ENCODE results near the gene PPEF2. TPM values are rescaled to one million over a fixed set of nuclear protein-coding genes. Genes with fewer than 3 reads are reported as not detected.

PPEF2 gene
- total RNA-seq, 1 donor from 2014 or later: not detected

DNA sequence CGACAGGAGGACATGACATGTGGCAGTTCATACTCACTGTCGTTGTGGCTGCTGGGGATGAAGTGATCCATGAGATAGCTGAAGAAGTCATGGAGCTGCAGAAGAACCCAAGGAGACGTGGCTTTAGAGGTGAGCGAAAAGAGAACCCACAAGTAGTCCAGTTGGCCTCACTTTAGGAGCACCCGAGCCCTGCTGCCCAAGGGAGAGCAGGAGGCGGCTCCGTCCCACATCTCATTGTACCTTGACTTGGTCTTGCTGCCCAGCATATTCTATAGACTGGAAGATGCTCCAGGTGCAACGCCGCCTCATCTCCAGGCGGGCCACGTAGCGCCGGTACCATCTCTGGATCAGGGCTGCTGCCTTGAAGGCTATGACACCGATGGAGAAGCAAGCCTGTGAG is 10.6 kb downstream of the PPEF2 start:
- H3K9ac ChIP-seq (ENCODE audit: low read length): no peak overlapping the region
- no peaks in the 10 kb centered on the region for H4K20me1 ChIP-seq (ENCODE audit: insufficient read depth, low read length)
- FAIRE-seq (no peak), DNase-seq (ENCODE audit: low read depth) (no peak)
- no peaks in the 10 kb centered on the region for H3K36me3 Mint-ChIP-seq (ENCODE audit: low read depth, unreplicated experiment)
- H2AFZ ChIP-seq (ENCODE audit: low read depth, low read length): no peak overlapping the region
- H3K36me3 ChIP-seq (ENCODE audit: insufficient read depth, low read length): no peaks in the 10 kb centered on the region
- no peak overlapping the region for H3K27ac ChIP-seq (ENCODE audit: low read depth, low read length)
- TF ChIP-seq CTCF (IDR thresholded peaks at IDR 0.05; ENCODE audit: insufficient read depth, low read depth, low read length) (no peak), EZH2 (IDR thresholded peaks at IDR 0.05; ENCODE audit: insufficient read depth, low read length) (no peak)
- no peaks in the 10 kb centered on the region for H3K9me3 Mint-ChIP-seq (ENCODE audit: unreplicated experiment)
- peaks cover 3% of the 10 kb centered on the region for H3K27me3 Mint-ChIP-seq (ENCODE audit: low read depth, unreplicated experiment)
- no peak overlapping the region for H3K27ac Mint-ChIP-seq (ENCODE audit: unreplicated experiment)
- no peak overlapping the region for H3K4me3 ChIP-seq (ENCODE audit: insufficient read depth, low read depth, low read length)
- no peaks in the 10 kb centered on the region for H3K79me2 ChIP-seq (ENCODE audit: insufficient read depth, low read length)
- H3K4me3 Mint-ChIP-seq (ENCODE audit: unreplicated experiment): no peak overlapping the region
- no peaks in the 10 kb centered on the region for H3K9me3 ChIP-seq (ENCODE audit: insufficient read depth, low read depth, low read length)
- no peaks in the 10 kb centered on the region for H3K4me1 ChIP-seq (ENCODE audit: insufficient read depth, low read length)
- no peaks in the 10 kb centered on the region for H3K4me1 Mint-ChIP-seq (ENCODE audit: low read depth, unreplicated experiment)
- H3K27me3 ChIP-seq (ENCODE audit: insufficient read depth, low read length): no peaks in the 10 kb centered on the region
- no peak overlapping the region for H3K4me2 ChIP-seq (ENCODE audit: low read length)

GRCh38 chr4:75889537-75890199 is 12.6 kb downstream of the PPEF2 start:
- Mint-ChIP-seq H3K27ac (ENCODE audit: unreplicated experiment) (no peak overlapping the region), H3K27me3 (ENCODE audit: low read depth, unreplicated experiment) (peaks cover 3% of the 10 kb centered on the region), H3K36me3 (ENCODE audit: low read depth, unreplicated experiment) (no peaks in the 10 kb centered on the region), H3K4me3 (ENCODE audit: unreplicated experiment) (no peak overlapping the region), H3K4me1 (ENCODE audit: low read depth, unreplicated experiment) (no peaks in the 10 kb centered on the region), H3K9me3 (ENCODE audit: unreplicated experiment) (no peaks in the 10 kb centered on the region)
- Histone ChIP-seq H3K4me3 (ENCODE audit: insufficient read depth, low read depth, low read length) (no peak overlapping the region), H4K20me1 (ENCODE audit: insufficient read depth, low read length) (no peaks in the 10 kb centered on the region), H3K4me1 (ENCODE audit: insufficient read depth, low read length) (no peaks in the 10 kb centered on the region), H3K27me3 (ENCODE audit: insufficient read depth, low read length) (no peaks in the 10 kb centered on the region), H3K36me3 (ENCODE audit: insufficient read depth, low read length) (no peaks in the 10 kb centered on the region), H3K27ac (ENCODE audit: low read depth, low read length) (no peak overlapping the region), H3K79me2 (ENCODE audit: insufficient read depth, low read length) (no peaks in the 10 kb centered on the region), H3K9ac (ENCODE audit: low read length) (no peak overlapping the region), H3K4me2 (ENCODE audit: low read length) (no peak overlapping the region), H3K9me3 (ENCODE audit: insufficient read depth, low read depth, low read length) (no peaks in the 10 kb centered on the region), H2AFZ (ENCODE audit: low read depth, low read length) (no peak overlapping the region)
- FAIRE-seq: no peak
- no peak for DNase-seq (ENCODE audit: low read depth)
- TF ChIP-seq EZH2 (IDR thresholded peaks at IDR 0.05; ENCODE audit: insufficient read depth, low read length) (no peak), CTCF (IDR thresholded peaks at IDR 0.05; ENCODE audit: insufficient read depth, low read depth, low read length) (no peak)

GRCh38 chr4:75886104-75886503 is 16.1 kb downstream of the PPEF2 start:
- no peak overlapping the region for H2AFZ ChIP-seq (ENCODE audit: low read depth, low read length)

More at GRCh38 chr4:75886104-75886503, 16.1 kb downstream of the PPEF2 start:
- Mint-ChIP-seq H3K27me3 (ENCODE audit: low read depth, unreplicated experiment) (peaks cover 2% of the 10 kb centered on the region), H3K4me3 (ENCODE audit: unreplicated experiment) (no peak overlapping the region), H3K27ac (ENCODE audit: unreplicated experiment) (no peak overlapping the region), H3K36me3 (ENCODE audit: low read depth, unreplicated experiment) (no peaks in the 10 kb centered on the region), H3K4me1 (ENCODE audit: low read depth, unreplicated experiment) (peaks cover 4% of the 10 kb centered on the region), H3K9me3 (ENCODE audit: unreplicated experiment) (no peaks in the 10 kb centered on the region)
- H4K20me1 ChIP-seq (ENCODE audit: insufficient read depth, low read length): no peaks in the 10 kb centered on the region
- TF ChIP-seq CTCF (IDR thresholded peaks at IDR 0.05; ENCODE audit: insufficient read depth, low read depth, low read length) (no peak), EZH2 (IDR thresholded peaks at IDR 0.05; ENCODE audit: insufficient read depth, low read length) (no peak)
- no peak overlapping the region for H3K27ac ChIP-seq (ENCODE audit: low read depth, low read length)
- H3K36me3 ChIP-seq (ENCODE audit: insufficient read depth, low read length): no peaks in the 10 kb centered on the region
- no peak overlapping the region for H3K4me2 ChIP-seq (ENCODE audit: low read length)
- no peaks in the 10 kb centered on the region for H3K27me3 ChIP-seq (ENCODE audit: insufficient read depth, low read length)
- H3K4me3 ChIP-seq (ENCODE audit: insufficient read depth, low read depth, low read length): no peak overlapping the region
- H3K9ac ChIP-seq (ENCODE audit: low read length): no peak overlapping the region
- no peak for DNase-seq (ENCODE audit: low read depth)
- no peaks in the 10 kb centered on the region for H3K79me2 ChIP-seq (ENCODE audit: insufficient read depth, low read length)
- no peak for FAIRE-seq
- H3K4me1 ChIP-seq (ENCODE audit: insufficient read depth, low read length): no peaks in the 10 kb centered on the region
- no peaks in the 10 kb centered on the region for H3K9me3 ChIP-seq (ENCODE audit: insufficient read depth, low read depth, low read length)

Measured in astrocyte (in vitro differentiated cells and primary cell).